Measurements from ENCODE around the gene RTN4IP1.

- TF ChIP-seq CTCF (IDR thresholded peaks at IDR 0.05 in 4 of 5, conservative IDR thresholded peaks at IDR 0.05 in 1 of 5) = no peak
- TF ChIP-seq POLR2A (IDR thresholded peaks at IDR 0.05) = no peak
These were observed 89.4 kb downstream of the RTN4IP1 start for GRCh38 chr6:106539936-106540335.

All from gastrocnemius medialis (tissue), 4 donors.